LNCAP (cell line): Measurements from ENCODE around the gene UBE2M.

Source experiments
- CTCF ChIP-seq: fragments of 450-650 bp; IDR thresholded peaks from 2 replicates; pipeline ENCODE4 v1.5.1; 2017; ENCODE audit warnings: mild to moderate bottlenecking

The UBE2M gene

GRCh38 chr19:58522709-58523108 is 35.7 kb downstream of the UBE2M start:
- TF ChIP-seq CTCF, result no peak

GRCh38 chr19:58521651-58522050 is 36.8 kb downstream of the UBE2M start:
- TF ChIP-seq CTCF, result no peak

- no peak for TF ChIP-seq CTCF
These were observed 38.2 kb downstream of the UBE2M start for GRCh38 chr19:58520257-58520599.

- TF ChIP-seq CTCF, result peak; percentile 59
These were observed 38.8 kb downstream of the UBE2M start, which contains the start of gene ZBTB45 for GRCh38 chr19:58519355-58520256. ZBTB45 (minus strand) TSS chr19:58519810; CDS start chr19:58517673, 2,137 bp downstream.

- no peak for TF ChIP-seq CTCF
These were observed 39.4 kb downstream of the UBE2M start for GRCh38 chr19:58519087-58519354.

GRCh38 chr19:58518256-58519086 is 39.9 kb downstream of the UBE2M start:
- peak; percentile 12 for TF ChIP-seq CTCF

- TF ChIP-seq CTCF, result peak; percentile 21; the same call in 1 of the 2 replicates
These were observed 41.2 kb downstream of the UBE2M start for GRCh38 chr19:58516964-58517833.
